ENCODE data around the gene TIMM22. TPM values are rescaled to one million over a fixed set of nuclear protein-coding genes. Genes with fewer than 3 reads are reported as not detected.

TIMM22 gene
- total RNA-seq, 5 donors from 2014 or later (not counting 1 experiment from before 2014, with no cell fraction given), result 8.9 to 13.2 (median 11.4) TPM

DNA sequence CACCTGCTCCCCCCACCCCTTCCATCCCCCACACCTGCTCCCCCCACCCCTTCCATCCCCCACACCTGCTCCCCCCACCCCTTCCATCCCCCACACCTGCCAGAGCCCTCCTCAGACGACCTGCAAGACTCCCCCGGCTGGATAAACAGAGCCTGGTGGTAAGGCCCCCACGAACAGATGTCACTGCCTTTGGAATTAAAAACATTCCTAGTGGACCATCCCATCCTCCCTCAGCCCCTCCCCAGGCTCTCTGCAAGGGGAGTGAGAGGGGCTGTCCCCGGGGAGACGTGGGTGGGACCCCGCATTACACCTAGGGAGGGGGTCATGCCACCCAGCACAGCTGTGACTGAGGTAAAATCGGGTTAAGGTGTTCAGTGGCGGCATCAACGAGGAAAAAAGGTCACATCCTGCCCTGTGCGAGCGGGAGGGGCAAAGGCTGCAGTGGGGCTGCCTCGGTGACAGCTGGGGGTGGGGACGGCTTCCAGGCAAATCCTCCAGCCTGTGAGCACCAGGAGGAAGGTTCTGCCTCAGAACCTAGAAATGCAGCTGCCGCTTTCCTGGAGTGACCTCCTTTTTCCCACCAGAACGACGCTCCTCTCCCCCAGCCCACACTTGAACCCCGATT is 38.7 kb downstream of the TIMM22 start:
- peaks cover 0 to 4% of the 10 kb centered on the region in 2 experiments for H3K4me1 ChIP-seq (ENCODE audit: control insufficient read depth in 1 of 2, extremely low read depth in 1 of 2, insufficient read depth in 2 of 2, low read length in 2 of 2)
- H3K4me3 ChIP-seq (ENCODE audit: control insufficient read depth in 1 of 2, extremely low read depth in 1 of 2, low read length in 1 of 2), result no peak overlapping the region
- Mint-ChIP-seq H3K4me1 (peaks cover 0 to 1% (median 0%) of the 10 kb centered on the region in 3 donors), H3K4me3 (no peak overlapping the region), H3K27ac (no peak overlapping the region), H3K27me3 (no peaks in the 10 kb centered on the region), H3K36me3 (peaks cover 6% of the 10 kb centered on the region), H3K9me3 (no peaks in the 10 kb centered on the region)
- peaks cover 11 to 31% of the 10 kb centered on the region in 2 donors for H3K36me3 ChIP-seq (ENCODE audit: control insufficient read depth in 2 of 2, extremely low read depth in 1 of 2, insufficient read depth in 1 of 2, low read length in 1 of 2)
- H3K27ac ChIP-seq (ENCODE audit: low read length), result no peak overlapping the region
- DNase-seq (no peak), ATAC-seq (replicated peaks in 1 of 4) (no peak)
- 80% methylated on average over 11 of the region's 17 CpGs for WGBS (ENCODE audit: insufficient coverage)
- no peaks in the 10 kb centered on the region for H3K9me3 ChIP-seq
- POLR2A ChIA-PET, result no interaction called here
- no peaks in the 10 kb centered on the region for H3K27me3 ChIP-seq (replicated peaks in 1 of 2; ENCODE audit: control insufficient read depth in 2 of 2, extremely low read depth in 1 of 2, insufficient read depth in 2 of 2, low read length in 1 of 2)
- CTCF ChIA-PET, result no interaction called here

DNA sequence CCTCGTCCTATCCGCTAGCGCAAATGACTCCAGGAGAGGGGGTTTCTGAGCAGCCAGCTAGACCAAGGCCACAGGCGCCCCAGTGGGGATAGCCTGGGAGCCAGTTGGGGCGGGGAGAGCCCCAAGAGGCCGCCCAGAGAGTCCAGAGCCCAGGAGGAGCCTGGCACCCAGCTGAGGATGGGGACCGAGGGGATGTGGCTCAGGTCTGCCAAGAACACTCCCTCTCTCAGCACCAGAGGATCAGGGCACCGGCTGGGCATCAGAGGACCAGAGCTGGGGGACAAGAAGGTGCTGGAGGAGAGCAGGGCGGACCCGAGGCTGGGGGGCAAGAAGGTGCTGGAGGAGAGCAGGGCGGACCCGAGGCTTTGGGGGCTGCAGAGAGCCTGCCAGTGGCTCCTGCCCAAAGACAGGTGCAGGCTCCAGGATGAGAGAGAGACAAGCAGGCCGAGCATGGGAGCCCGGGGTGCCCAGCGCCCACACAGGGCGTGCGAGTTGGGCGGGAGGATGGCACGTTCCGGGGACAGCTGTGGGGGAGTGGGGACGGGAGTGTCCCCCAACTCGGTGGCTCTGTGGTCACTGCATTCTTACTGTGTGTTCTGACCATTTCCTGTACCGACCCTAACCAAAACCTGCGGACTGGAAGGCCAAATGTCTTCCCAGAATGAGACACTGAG is 39.4 kb downstream of the TIMM22 start:
- H3K4me3 Mint-ChIP-seq, result no peak overlapping the region
- ATAC-seq (replicated peaks in 1 of 4) (no peak), DNase-seq (no peak)
- H3K27ac ChIP-seq (ENCODE audit: low read length), result no peak overlapping the region
- POLR2A ChIA-PET, result interaction anchor here in 1 of 2 donors (0.6 kb wide), 1 partner anchor 860 kb away, joined by 10 read pairs; no protein-coding TSS in a partner anchor
- no peak overlapping the region for H3K27ac Mint-ChIP-seq
- no peaks in the 10 kb centered on the region for H3K9me3 Mint-ChIP-seq
- peaks cover 6% of the 10 kb centered on the region for H3K36me3 Mint-ChIP-seq
- H3K4me3 ChIP-seq (ENCODE audit: control insufficient read depth in 1 of 2, extremely low read depth in 1 of 2, low read length in 1 of 2), result no peak overlapping the region
- peaks cover 0 to 1% (median 0%) of the 10 kb centered on the region in 3 donors for H3K4me1 Mint-ChIP-seq
- no peaks in the 10 kb centered on the region for H3K27me3 ChIP-seq (replicated peaks in 1 of 2; ENCODE audit: control insufficient read depth in 2 of 2, extremely low read depth in 1 of 2, insufficient read depth in 2 of 2, low read length in 1 of 2)
- no peaks in the 10 kb centered on the region for H3K9me3 ChIP-seq
- no peaks in the 10 kb centered on the region for H3K27me3 Mint-ChIP-seq
- peaks cover 0 to 4% of the 10 kb centered on the region in 2 experiments for H3K4me1 ChIP-seq (ENCODE audit: control insufficient read depth in 1 of 2, extremely low read depth in 1 of 2, insufficient read depth in 2 of 2, low read length in 2 of 2)
- WGBS (ENCODE audit: insufficient coverage), result 93% methylated on average over 23 of the region's 24 CpGs
- H3K36me3 ChIP-seq (ENCODE audit: control insufficient read depth in 2 of 2, extremely low read depth in 1 of 2, insufficient read depth in 1 of 2, low read length in 1 of 2), result peaks cover 8 to 32% of the 10 kb centered on the region in 2 donors
- CTCF ChIA-PET, result no interaction called here

DNA sequence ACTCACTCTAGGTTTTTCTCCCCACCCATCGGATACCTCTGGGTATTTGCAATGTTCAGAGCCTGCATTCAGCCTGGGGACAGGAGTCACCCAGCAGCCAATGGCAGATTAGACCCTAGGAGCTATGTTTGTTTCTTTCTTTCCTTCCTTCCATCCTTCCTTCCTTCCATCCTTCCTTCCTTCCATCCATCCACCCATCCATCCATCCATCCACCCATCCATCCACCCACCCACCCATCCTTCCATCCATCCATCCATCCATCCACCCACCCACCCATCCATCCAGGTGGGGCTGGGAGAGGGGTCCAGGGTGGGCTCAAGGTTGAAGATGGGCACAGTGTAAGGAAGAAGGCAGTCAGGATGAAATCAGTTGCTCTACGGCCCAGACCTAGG is 39.9 kb downstream of the TIMM22 start:
- Mint-ChIP-seq H3K4me3 (no peak overlapping the region), H3K36me3 (peaks cover 7% of the 10 kb centered on the region), H3K4me1 (peaks cover 0 to 1% (median 0%) of the 10 kb centered on the region in 3 donors), H3K27me3 (no peaks in the 10 kb centered on the region), H3K9me3 (no peaks in the 10 kb centered on the region), H3K27ac (no peak overlapping the region)
- ChIA-PET CTCF (no interaction called here), POLR2A (no interaction called here)
- Histone ChIP-seq H3K4me1 (ENCODE audit: control insufficient read depth in 1 of 2, extremely low read depth in 1 of 2, insufficient read depth in 2 of 2, low read length in 2 of 2) (peaks cover 0 to 4% of the 10 kb centered on the region in 2 experiments), H3K27me3 (replicated peaks in 1 of 2; ENCODE audit: control insufficient read depth in 2 of 2, extremely low read depth in 1 of 2, insufficient read depth in 2 of 2, low read length in 1 of 2) (no peaks in the 10 kb centered on the region), H3K27ac (ENCODE audit: low read length) (no peak overlapping the region), H3K9me3 (no peaks in the 10 kb centered on the region), H3K36me3 (ENCODE audit: control insufficient read depth in 2 of 2, extremely low read depth in 1 of 2, insufficient read depth in 1 of 2, low read length in 1 of 2) (peaks cover 8 to 32% of the 10 kb centered on the region in 2 donors), H3K4me3 (ENCODE audit: control insufficient read depth in 1 of 2, extremely low read depth in 1 of 2, low read length in 1 of 2) (no peak overlapping the region)
- ATAC-seq (replicated peaks in 1 of 4) (no peak), DNase-seq (no peak)
- WGBS (ENCODE audit: insufficient coverage), result 80% methylated on average over 2 of the region's 2 CpGs

DNA sequence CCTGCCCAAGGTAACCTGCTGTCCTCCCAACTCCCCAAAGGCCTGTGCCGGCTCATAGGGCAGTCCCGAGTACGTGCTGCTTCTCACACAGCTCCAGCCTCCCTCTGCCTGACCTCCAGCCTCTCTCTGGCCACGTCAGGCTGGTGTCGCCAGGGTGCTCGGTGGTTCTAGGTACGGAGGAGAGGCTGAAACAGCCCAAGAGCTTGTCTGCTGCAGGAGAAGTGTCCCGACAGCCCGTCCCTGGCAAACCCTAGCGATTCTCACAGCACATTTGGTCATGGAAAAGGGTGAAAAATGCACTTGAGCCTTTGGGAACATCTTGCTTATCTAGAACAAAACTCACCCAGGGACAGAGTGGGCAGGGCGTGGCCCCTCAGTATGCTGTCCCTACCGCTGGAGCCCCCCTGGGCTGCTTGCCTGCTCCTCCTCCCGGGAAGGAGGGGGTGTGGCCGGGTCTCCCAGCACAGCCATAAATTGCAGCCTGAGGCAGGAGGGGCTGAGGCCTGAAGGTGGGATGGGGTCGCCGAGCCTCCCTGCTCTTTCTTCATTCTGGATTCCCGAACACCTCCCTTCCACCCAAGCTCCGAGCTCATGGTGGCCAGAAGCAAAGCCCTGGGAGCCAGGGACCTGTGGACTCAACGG is 40.4 kb downstream of the TIMM22 start:
- Histone ChIP-seq H3K36me3 (ENCODE audit: control insufficient read depth in 2 of 2, extremely low read depth in 1 of 2, insufficient read depth in 1 of 2, low read length in 1 of 2) (peaks cover 7 to 34% of the 10 kb centered on the region in 2 donors), H3K27me3 (replicated peaks in 1 of 2; ENCODE audit: control insufficient read depth in 2 of 2, extremely low read depth in 1 of 2, insufficient read depth in 2 of 2, low read length in 1 of 2) (no peaks in the 10 kb centered on the region), H3K4me1 (ENCODE audit: control insufficient read depth in 1 of 2, extremely low read depth in 1 of 2, insufficient read depth in 2 of 2, low read length in 2 of 2) (peaks cover 0 to 4% of the 10 kb centered on the region in 2 experiments), H3K27ac (ENCODE audit: low read length) (no peak overlapping the region), H3K9me3 (no peaks in the 10 kb centered on the region), H3K4me3 (ENCODE audit: control insufficient read depth in 1 of 2, extremely low read depth in 1 of 2, low read length in 1 of 2) (no peak overlapping the region)
- no peaks in the 10 kb centered on the region for H3K9me3 Mint-ChIP-seq
- ChIA-PET POLR2A (no interaction called here), CTCF (interaction anchor here in 1 of 2 donors (0.6 kb wide), 1 partner anchor 170 kb away, joined by 4 read pairs; no protein-coding TSS in a partner anchor)
- 98% methylated on average over 8 of the region's 19 CpGs for WGBS (ENCODE audit: insufficient coverage)
- H3K4me1 Mint-ChIP-seq, result peaks cover 0 to 1% (median 0%) of the 10 kb centered on the region in 3 donors
- no peak for DNase-seq
- ATAC-seq (replicated peaks in 1 of 4), result no peak
- H3K27ac Mint-ChIP-seq, result no peak overlapping the region
- no peaks in the 10 kb centered on the region for H3K27me3 Mint-ChIP-seq
- peaks cover 12% of the 10 kb centered on the region for H3K36me3 Mint-ChIP-seq
- H3K4me3 Mint-ChIP-seq, result no peak overlapping the region

DNA sequence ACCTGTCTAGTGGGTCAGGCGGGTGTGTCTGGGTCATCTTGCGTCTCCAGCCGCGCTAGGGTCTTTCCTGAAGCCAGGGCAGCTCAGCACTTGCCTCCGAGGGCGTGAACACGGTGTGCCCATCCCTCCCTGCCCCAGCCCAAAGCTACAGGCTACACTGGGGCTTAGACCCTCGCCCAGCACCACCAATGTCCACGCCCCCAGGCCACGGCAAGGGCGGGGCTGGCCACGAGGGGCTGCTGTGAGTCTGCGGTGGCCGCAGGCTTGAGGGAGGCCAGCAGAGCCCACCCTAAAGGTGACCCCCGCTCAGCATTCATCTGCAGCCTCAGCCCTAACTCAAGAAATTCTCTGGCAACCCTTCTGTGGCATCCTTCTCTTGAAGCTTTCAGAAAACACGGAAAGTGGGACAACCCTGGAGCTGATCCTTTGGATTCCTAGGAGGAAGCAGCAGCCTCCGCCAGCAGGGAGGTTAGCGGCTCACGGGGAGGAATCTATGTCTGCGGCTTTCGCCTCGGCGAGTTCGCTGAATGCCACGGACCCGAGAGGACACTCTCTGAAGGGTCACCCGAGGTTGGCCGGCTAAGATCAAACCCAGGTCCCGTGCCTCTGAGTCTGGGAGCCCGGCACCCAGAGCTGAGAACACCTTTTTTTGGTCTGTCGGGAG is 41.7 kb downstream of the TIMM22 start:
- DNase-seq (no peak), ATAC-seq (replicated peaks in 1 of 4) (no peak)
- H3K9me3 ChIP-seq, result no peaks in the 10 kb centered on the region
- peaks cover 0 to 27% of the 10 kb centered on the region in 2 donors for H3K36me3 ChIP-seq (ENCODE audit: control insufficient read depth in 2 of 2, extremely low read depth in 1 of 2, insufficient read depth in 1 of 2, low read length in 1 of 2)
- CTCF ChIA-PET, result no interaction called here
- H3K4me1 ChIP-seq (ENCODE audit: control insufficient read depth in 1 of 2, extremely low read depth in 1 of 2, insufficient read depth in 2 of 2, low read length in 2 of 2), result peaks cover 0 to 4% of the 10 kb centered on the region in 2 experiments
- peaks cover 12% of the 10 kb centered on the region for H3K36me3 Mint-ChIP-seq
- H3K4me1 Mint-ChIP-seq, result peaks cover 0 to 1% (median 0%) of the 10 kb centered on the region in 3 donors
- H3K4me3 ChIP-seq (ENCODE audit: control insufficient read depth in 1 of 2, extremely low read depth in 1 of 2, low read length in 1 of 2), result no peak overlapping the region
- H3K27me3 ChIP-seq (replicated peaks in 1 of 2; ENCODE audit: control insufficient read depth in 2 of 2, extremely low read depth in 1 of 2, insufficient read depth in 2 of 2, low read length in 1 of 2), result no peaks in the 10 kb centered on the region
- no peaks in the 10 kb centered on the region for H3K9me3 Mint-ChIP-seq
- 96% methylated on average over 31 of the region's 31 CpGs for WGBS (ENCODE audit: insufficient coverage)
- H3K4me3 Mint-ChIP-seq, result no peak overlapping the region
- no peak overlapping the region for H3K27ac Mint-ChIP-seq
- POLR2A ChIA-PET, result no interaction called here
- H3K27me3 Mint-ChIP-seq, result no peaks in the 10 kb centered on the region
- H3K27ac ChIP-seq (ENCODE audit: low read length), result no peak overlapping the region

DNA sequence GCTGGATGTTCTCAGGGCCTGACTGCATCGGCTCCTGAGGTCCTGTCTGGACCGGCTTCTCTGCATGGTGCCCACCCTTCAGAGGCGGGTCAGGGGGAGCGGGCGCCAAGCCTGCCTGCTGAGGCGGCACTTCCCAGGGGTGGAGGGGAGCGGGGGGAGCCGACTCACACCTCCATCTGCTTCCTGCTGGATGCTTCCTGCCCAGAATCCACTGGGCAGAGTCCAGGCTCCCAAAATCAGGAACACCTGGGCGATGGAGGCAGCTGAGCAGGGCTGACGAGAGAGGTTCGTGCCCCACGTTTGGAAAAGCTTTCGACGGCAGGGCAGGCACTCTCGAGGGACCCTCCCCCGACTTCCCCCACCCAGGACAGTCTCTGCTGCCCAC is 42.2 kb downstream of the TIMM22 start:
- H3K27me3 Mint-ChIP-seq, result no peaks in the 10 kb centered on the region
- ChIA-PET CTCF (no interaction called here), POLR2A (no interaction called here)
- ATAC-seq (replicated peaks in 1 of 4) (no peak), DNase-seq (no peak)
- Histone ChIP-seq H3K27ac (ENCODE audit: low read length) (no peak overlapping the region), H3K27me3 (replicated peaks in 1 of 2; ENCODE audit: control insufficient read depth in 2 of 2, extremely low read depth in 1 of 2, insufficient read depth in 2 of 2, low read length in 1 of 2) (no peaks in the 10 kb centered on the region), H3K4me1 (ENCODE audit: control insufficient read depth in 1 of 2, extremely low read depth in 1 of 2, insufficient read depth in 2 of 2, low read length in 2 of 2) (peaks cover 0 to 4% of the 10 kb centered on the region in 2 experiments), H3K4me3 (ENCODE audit: control insufficient read depth in 1 of 2, extremely low read depth in 1 of 2, low read length in 1 of 2) (no peak overlapping the region), H3K9me3 (no peaks in the 10 kb centered on the region), H3K36me3 (ENCODE audit: control insufficient read depth in 2 of 2, extremely low read depth in 1 of 2, insufficient read depth in 1 of 2, low read length in 1 of 2) (peaks cover 0 to 26% of the 10 kb centered on the region in 2 donors)
- no peak overlapping the region for H3K27ac Mint-ChIP-seq
- no peak overlapping the region for H3K4me3 Mint-ChIP-seq
- no peaks in the 10 kb centered on the region for H3K9me3 Mint-ChIP-seq
- H3K4me1 Mint-ChIP-seq, result peaks cover 0 to 1% (median 0%) of the 10 kb centered on the region in 3 donors
- WGBS (ENCODE audit: insufficient coverage), result 88% methylated on average over 11 of the region's 16 CpGs
- H3K36me3 Mint-ChIP-seq, result peaks cover 12% of the 10 kb centered on the region

Measured in T-cell (primary cell).